Activated CD8-positive, alpha-beta memory T cell treated with anti-CD3 and anti-CD28 coated beads for 24 hours (primary cell): ENCODE results near the gene C2orf49.
A peak's percentile ranks its signal among the peaks of the same experiment; 100 is the strongest.

Experiments used
- DNase-seq: peaks from one replicate; pipeline ENCODE4 v3.0.0-alpha.2; 2020

C2orf49 gene

DNA sequence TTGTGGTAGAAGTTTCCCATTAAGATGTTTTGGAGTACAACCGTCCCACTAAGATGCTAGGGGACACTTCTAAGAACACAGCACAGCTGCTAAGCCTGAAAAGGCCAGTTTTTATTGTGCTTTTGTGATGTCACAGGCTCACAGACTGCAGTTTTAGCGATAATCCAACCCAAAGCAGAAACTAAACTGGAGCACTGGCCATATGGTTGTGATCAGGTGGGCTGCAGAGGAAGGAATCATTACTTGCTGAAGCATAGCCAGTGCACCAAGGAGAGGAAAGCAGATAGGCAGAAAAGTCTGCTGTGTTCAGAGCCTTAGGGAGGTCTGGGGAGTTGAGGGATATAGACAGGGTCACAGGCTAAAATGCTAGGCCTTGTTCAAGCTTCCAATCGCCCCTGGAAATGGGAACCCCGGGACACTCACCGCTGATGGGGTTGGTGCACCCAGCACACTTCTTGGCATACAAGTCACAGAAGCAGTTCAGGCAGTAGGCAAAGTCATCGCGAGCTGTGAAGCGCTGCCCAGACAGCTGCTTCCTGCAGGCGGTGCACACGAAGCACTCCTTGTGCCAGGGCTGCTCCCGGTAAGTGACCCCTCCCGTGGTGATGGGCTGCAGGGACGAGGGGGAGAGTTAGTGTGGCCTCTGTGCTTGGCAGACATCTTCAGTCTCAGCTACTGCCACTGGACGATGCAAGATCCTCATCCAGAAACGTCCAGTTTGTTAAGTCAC is 25.7 kb downstream of the C2orf49 start:
- no peak for DNase-seq

- DNase-seq, result no peak
Measured at GRCh38 chr2:105364436-105365139, 27.2 kb downstream of the C2orf49 start.

- DNase-seq, result no peak
Measured at GRCh38 chr2:105365206-105365605, 27.9 kb downstream of the C2orf49 start.

DNA sequence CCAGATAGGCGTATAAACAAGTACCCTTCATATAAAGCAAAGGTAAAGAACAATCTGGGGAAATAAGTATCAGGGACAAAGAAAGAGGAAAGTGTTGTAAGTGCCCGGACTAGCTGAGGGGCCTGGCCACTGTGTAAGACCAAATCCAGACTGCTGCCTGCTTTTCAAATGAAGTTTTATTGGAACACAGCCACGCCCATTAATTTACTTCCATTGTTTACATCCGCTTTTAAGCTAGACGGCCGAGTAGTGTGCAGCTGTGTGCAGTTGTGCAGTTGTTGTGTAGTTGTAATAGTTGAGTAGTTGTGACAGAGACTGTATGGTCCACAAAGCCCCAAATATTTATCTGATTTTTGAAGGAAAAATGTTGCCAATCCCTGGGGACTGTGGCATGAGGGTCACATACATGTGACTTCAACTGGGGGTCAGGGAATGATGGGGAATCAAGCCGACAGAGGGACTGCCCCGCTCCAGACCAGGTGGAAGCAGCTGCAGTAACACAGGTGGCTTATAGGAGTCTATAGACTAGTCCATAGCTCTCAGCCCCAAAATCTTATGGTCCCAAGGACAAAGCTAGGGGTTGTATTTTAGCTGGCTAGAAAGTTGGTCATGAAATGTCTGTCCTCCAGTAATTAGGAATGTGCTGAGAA is 31.5 kb downstream of the C2orf49 start:
- DNase-seq, result no peak

GRCh38 chr2:105369777-105370690 is 32.7 kb downstream of the C2orf49 start:
- DNase-seq, result peak; percentile 94

- no peak for DNase-seq
Measured at GRCh38 chr2:105371156-105371555, 33.8 kb downstream of the C2orf49 start.

DNA sequence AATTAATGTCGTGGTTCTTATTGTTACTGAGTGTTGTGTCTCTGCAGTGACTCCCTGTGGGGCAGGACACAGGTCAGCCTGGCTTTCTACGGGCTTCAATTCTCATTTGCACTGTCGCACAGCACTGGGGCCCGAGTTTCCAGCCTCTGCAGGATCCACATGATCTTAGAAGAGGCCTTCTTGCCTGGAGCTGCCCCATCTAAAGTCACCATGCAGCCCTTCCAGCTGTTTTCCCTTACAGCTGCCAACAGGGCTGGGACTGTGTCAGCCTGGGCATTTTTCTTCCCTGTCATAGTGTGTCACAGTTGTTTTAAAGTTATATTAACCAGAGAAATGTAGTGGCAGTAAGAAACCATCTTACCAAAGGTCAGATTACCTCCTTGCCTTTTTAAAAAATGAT is 34.5 kb downstream of the C2orf49 start:
- no peak for DNase-seq

- DNase-seq, result no peak
Measured at GRCh38 chr2:105373344-105373781, 36.0 kb downstream of the C2orf49 start.

- DNase-seq, result no peak
Measured at GRCh38 chr2:105373895-105374401, 36.6 kb downstream of the C2orf49 start.

GRCh38 chr2:105375001-105375561 is 37.7 kb downstream of the C2orf49 start:
- DNase-seq, result no peak

- DNase-seq, result no peak
Measured at GRCh38 chr2:105376010-105376409, 38.7 kb downstream of the C2orf49 start.

DNA sequence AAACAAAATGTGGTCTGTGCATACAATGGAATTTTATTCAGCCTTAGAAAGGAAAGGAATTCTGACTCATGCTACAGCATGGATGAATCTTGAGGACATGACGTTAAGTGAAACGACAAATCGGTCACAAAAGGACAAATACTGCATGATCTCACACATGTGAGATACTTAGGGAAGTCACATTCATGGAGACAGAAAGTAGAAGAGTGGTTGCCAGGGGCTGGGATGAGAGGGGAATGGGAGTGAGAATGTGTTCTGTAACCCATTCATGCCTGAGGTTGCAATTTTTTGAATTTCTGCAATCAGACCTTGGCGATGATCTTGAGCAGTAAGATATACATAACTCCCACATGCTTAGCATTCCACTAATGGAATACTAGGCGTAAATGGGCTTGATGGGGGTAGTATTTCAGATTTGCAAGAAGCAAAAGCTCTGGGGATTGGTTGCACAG is 39.5 kb downstream of the C2orf49 start:
- DNase-seq, result no peak

- DNase-seq, result no peak
Measured at GRCh38 chr2:105377871-105378270, 40.5 kb downstream of the C2orf49 start.

DNA sequence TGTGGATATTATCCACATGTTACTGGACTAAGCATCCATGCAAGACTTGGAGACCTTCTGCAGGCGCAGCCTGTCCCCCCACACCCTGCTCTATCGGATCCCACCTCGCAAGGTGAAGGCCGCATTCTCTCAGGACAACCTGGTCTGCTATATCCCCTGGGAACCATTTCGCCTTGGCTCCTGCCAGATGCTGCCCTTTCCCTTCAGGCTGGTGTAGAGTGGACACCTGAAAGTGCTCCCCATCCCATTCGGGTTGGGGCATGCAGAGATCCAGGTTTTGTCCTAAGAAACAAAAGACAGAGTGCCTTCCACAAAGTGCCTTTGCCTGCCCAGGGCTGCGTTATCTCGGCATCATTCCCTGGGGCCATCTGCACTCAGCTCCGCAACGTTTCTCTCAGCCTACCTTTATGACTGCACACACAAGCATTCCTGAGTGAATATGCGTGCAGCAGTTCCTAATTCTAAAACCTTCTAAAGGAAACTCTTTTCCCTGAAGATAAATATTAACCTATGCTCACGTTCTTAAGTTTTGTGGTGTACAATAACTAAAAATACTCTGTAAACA is 41.0 kb downstream of the C2orf49 start:
- DNase-seq, result no peak

DNA sequence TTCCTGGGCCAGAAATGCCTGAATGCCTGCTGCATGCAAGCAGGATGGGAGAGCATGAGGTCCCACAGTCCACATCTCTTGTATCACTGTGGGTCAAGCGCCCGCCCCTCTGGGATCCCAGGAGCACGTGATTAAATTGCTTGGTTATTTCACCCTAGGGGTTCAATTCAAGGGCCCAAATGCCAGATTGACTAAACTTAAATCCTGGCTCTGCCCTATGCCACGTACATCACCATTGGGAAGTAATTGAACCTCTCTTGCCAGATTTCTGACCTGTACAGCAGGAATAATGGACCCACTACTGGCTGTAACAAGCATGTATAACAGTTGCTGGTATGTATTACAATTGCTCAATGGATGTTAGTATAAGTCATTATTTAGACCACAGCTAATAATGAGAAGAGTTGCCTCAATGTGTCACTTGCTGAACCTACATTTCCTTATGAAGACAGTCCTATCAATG is 41.6 kb downstream of the C2orf49 start:
- DNase-seq, result no peak

DNA sequence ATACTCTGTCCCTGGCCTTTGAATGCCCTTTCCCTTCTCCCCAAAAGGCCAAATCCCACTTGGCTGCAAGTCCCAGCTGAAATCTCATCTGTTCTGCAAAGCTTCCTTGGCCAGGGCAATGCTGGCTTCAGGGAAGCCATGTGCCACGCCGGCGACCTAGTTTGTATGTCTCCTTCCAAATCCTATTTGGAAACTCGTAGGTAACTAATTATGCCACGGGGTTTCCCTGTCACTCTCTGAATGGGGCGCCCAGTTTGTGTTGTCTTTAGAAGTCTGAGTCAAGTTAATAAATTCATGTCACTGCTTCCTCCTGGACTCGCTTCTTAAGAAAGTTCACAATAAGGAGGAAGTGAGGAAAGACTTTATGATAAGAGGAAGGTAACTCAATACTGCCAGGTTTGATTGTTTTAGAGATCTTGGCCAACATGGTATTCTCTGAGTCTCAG is 42.4 kb downstream of the C2orf49 start:
- DNase-seq, result no peak

- no peak for DNase-seq
Measured at GRCh38 chr2:105380432-105381100, 43.2 kb downstream of the C2orf49 start.

GRCh38 chr2:105381101-105381668 is 43.8 kb downstream of the C2orf49 start:
- no peak for DNase-seq

GRCh38 chr2:105382177-105382576 is 44.8 kb downstream of the C2orf49 start:
- no peak for DNase-seq

- no peak for DNase-seq
Measured at GRCh38 chr2:105383432-105384166, 46.3 kb downstream of the C2orf49 start.
